ENCODE measurements around the gene ARHGAP28.

The ARHGAP28 gene

GRCh38 chr18:6729247-6730091, at the start of gene ARHGAP28:
Gene ARHGAP28 (plus strand): TSS chr18:6729716. CDS start chr18:6729822, 106 bp downstream.
- H3K4me2 ChIP-seq, result peak within 1 kb of the TSS; percentile 66
- H3K4me3 ChIP-seq, result peak within 1 kb of the TSS; percentile 67
- no peak for TF ChIP-seq Cebpa-rat (IDR thresholded peaks at IDR 0.05)
- H3K4me1 ChIP-seq, result no peaks in the 10 kb centered on the region
- H3K9me3 ChIP-seq, result no peaks in the 10 kb centered on the region
- no peaks in the 10 kb centered on the region for H3K36me3 ChIP-seq
- no peaks in the 10 kb centered on the region for H4K20me1 ChIP-seq
- H3K27ac ChIP-seq, result no peak within 1 kb of the TSS
- peak within 1 kb of the TSS; percentile 40; the same call in 1 of the 2 replicates for H3K9ac ChIP-seq
- H3K27me3 ChIP-seq, result no peaks in the 10 kb centered on the region

- Histone ChIP-seq H3K27me3 (no peaks in the 10 kb centered on the region), H3K4me3 (no peak overlapping the region), H3K4me1 (no peaks in the 10 kb centered on the region), H4K20me1 (no peaks in the 10 kb centered on the region), H3K36me3 (no peaks in the 10 kb centered on the region), H3K27ac (no peak overlapping the region), H3K9me3 (no peaks in the 10 kb centered on the region), H3K4me2 (no peak overlapping the region), H3K9ac (no peak overlapping the region)
- TF ChIP-seq Cebpa-rat (IDR thresholded peaks at IDR 0.05), result no peak
Measured at GRCh38 chr18:6681331-6681875, 48.1 kb upstream of the ARHGAP28 start.

GRCh38 chr18:6682437-6683111, 46.9 kb upstream of the ARHGAP28 start:
- Histone ChIP-seq H3K36me3 (no peaks in the 10 kb centered on the region), H4K20me1 (no peaks in the 10 kb centered on the region), H3K27me3 (no peaks in the 10 kb centered on the region), H3K9me3 (no peaks in the 10 kb centered on the region), H3K27ac (no peak overlapping the region), H3K4me2 (no peak overlapping the region), H3K4me3 (no peak overlapping the region), H3K9ac (no peak overlapping the region), H3K4me1 (no peaks in the 10 kb centered on the region)
- TF ChIP-seq Cebpa-rat (IDR thresholded peaks at IDR 0.05), result no peak

- Histone ChIP-seq H3K9ac (no peak overlapping the region), H3K27me3 (no peaks in the 10 kb centered on the region), H3K27ac (no peak overlapping the region)
Measured at GRCh38 chr18:6683112-6683876, 46.2 kb upstream of the ARHGAP28 start.

GRCh38 chr18:6687676-6688075, 41.8 kb upstream of the ARHGAP28 start:
- Histone ChIP-seq H3K9me3 (no peaks in the 10 kb centered on the region), H3K4me3 (no peak overlapping the region), H3K36me3 (no peaks in the 10 kb centered on the region), H3K4me1 (no peaks in the 10 kb centered on the region), H3K27me3 (no peaks in the 10 kb centered on the region), H3K4me2 (no peak overlapping the region), H3K9ac (no peak overlapping the region), H4K20me1 (no peaks in the 10 kb centered on the region), H3K27ac (no peak overlapping the region)
- TF ChIP-seq Cebpa-rat (IDR thresholded peaks at IDR 0.05), result no peak

More at GRCh38 chr18:6683112-6683876, 46.2 kb upstream of the ARHGAP28 start:
- H3K9me3 ChIP-seq, result no peaks in the 10 kb centered on the region
- H3K4me2 ChIP-seq, result no peak overlapping the region
- TF ChIP-seq Cebpa-rat (IDR thresholded peaks at IDR 0.05), result no peak
- no peaks in the 10 kb centered on the region for H3K4me1 ChIP-seq
- H4K20me1 ChIP-seq, result no peaks in the 10 kb centered on the region
- H3K4me3 ChIP-seq, result no peak overlapping the region
- H3K36me3 ChIP-seq, result no peaks in the 10 kb centered on the region

GRCh38 chr18:6708890-6709289, 20.6 kb upstream of the ARHGAP28 start:
- no peak for TF ChIP-seq Cebpa-rat (IDR thresholded peaks at IDR 0.05)
- Histone ChIP-seq H3K36me3 (no peaks in the 10 kb centered on the region), H3K4me3 (no peak overlapping the region), H3K27ac (no peak overlapping the region), H3K9me3 (peaks cover 5% of the 10 kb centered on the region; the same call in 1 of the 2 replicates), H4K20me1 (no peaks in the 10 kb centered on the region), H3K27me3 (no peaks in the 10 kb centered on the region), H3K9ac (no peak overlapping the region), H3K4me2 (no peak overlapping the region), H3K4me1 (no peaks in the 10 kb centered on the region)

GRCh38 chr18:6711467-6711866, 18.0 kb upstream of the ARHGAP28 start:
- Histone ChIP-seq H3K4me3 (no peak overlapping the region), H3K4me1 (no peaks in the 10 kb centered on the region), H3K9ac (no peak overlapping the region), H3K36me3 (no peaks in the 10 kb centered on the region), H3K4me2 (no peak overlapping the region), H4K20me1 (no peaks in the 10 kb centered on the region), H3K27ac (no peak overlapping the region), H3K9me3 (no peaks in the 10 kb centered on the region), H3K27me3 (no peaks in the 10 kb centered on the region)
- TF ChIP-seq Cebpa-rat (IDR thresholded peaks at IDR 0.05), result no peak

- Histone ChIP-seq H3K4me2 (no peak overlapping the region), H3K9me3 (no peaks in the 10 kb centered on the region), H3K27me3 (no peaks in the 10 kb centered on the region)
Measured at GRCh38 chr18:6712401-6712800, 17.1 kb upstream of the ARHGAP28 start.

GRCh38 chr18:6714010-6714409, 15.5 kb upstream of the ARHGAP28 start:
- Histone ChIP-seq H3K4me1 (no peaks in the 10 kb centered on the region), H3K27ac (no peak overlapping the region), H3K27me3 (no peaks in the 10 kb centered on the region), H3K9me3 (no peaks in the 10 kb centered on the region), H3K9ac (no peak overlapping the region), H3K36me3 (no peaks in the 10 kb centered on the region), H4K20me1 (no peaks in the 10 kb centered on the region), H3K4me2 (no peak overlapping the region), H3K4me3 (no peak overlapping the region)
- TF ChIP-seq Cebpa-rat (IDR thresholded peaks at IDR 0.05), result no peak

More at GRCh38 chr18:6712401-6712800, 17.1 kb upstream of the ARHGAP28 start:
- Histone ChIP-seq H3K36me3 (no peaks in the 10 kb centered on the region), H3K4me3 (no peak overlapping the region), H3K4me1 (no peaks in the 10 kb centered on the region), H3K9ac (no peak overlapping the region), H4K20me1 (no peaks in the 10 kb centered on the region), H3K27ac (no peak overlapping the region)
- TF ChIP-seq Cebpa-rat (IDR thresholded peaks at IDR 0.05), result no peak

All from BLaER1 (cell line).